Neuronal stem cell (in vitro differentiated cells): ENCODE results near the gene SYNE2.

Experiments used
- DNase-seq: peaks from one replicate; pipeline ENCODE4 v3.0.0-alpha.2; 2013; ENCODE audit warnings: low spot score
- H2AFZ ChIP-seq: one replicate; pipeline ENCODE4 v1.6.1; 2013; ENCODE audit warnings: mild to moderate bottlenecking, low read length, inconsistent platforms
- H2AK5ac ChIP-seq: 2 replicates; pipeline ENCODE4 v1.6.1; 2013; ENCODE audit warnings: low read depth, mild to moderate bottlenecking, inconsistent platforms, low read length, moderate library complexity, mixed read lengths
- H2BK120ac ChIP-seq: 2 replicates; pipeline ENCODE4 v1.6.1; 2013; ENCODE audit warnings: low read depth, mild to moderate bottlenecking, inconsistent platforms, low read length, moderate library complexity, mixed read lengths
- H2BK12ac ChIP-seq: one replicate; pipeline ENCODE4 v1.6.1; 2013; ENCODE audit warnings: low read length, inconsistent platforms
- H2BK15ac ChIP-seq: 2 replicates; pipeline ENCODE4 v1.6.1; 2013; ENCODE audit warnings: mild to moderate bottlenecking, low read length, inconsistent platforms, mixed read lengths
- H2BK5ac ChIP-seq: one replicate; pipeline ENCODE4 v1.6.1; 2013; ENCODE audit warnings: inconsistent platforms, mild to moderate bottlenecking, low read length, moderate library complexity
- H3K14ac ChIP-seq: one replicate; pipeline ENCODE4 v1.6.1; 2013; ENCODE audit warnings: low read length, inconsistent platforms
- H3K18ac ChIP-seq: 2 replicates; pipeline ENCODE4 v1.6.1; 2013; ENCODE audit warnings: low read length, inconsistent platforms
- H3K23ac ChIP-seq: 2 replicates; pipeline ENCODE4 v1.6.1; 2013; ENCODE audit warnings: low read depth, mild to moderate bottlenecking, mixed read lengths, low read length, inconsistent platforms; ENCODE audit not compliant: poor library complexity
- H3K27ac ChIP-seq: replicated peaks from 3 replicates; pipeline ENCODE4 v1.5.1; 2013; ENCODE audit warnings: low read length, inconsistent platforms
- H3K27me3 ChIP-seq, 3 experiments: 2 replicates each; pipeline ENCODE4 v1.6.1; 2013; ENCODE audit warnings: low read length in 3 of 3, mild to moderate bottlenecking in 2 of 3, inconsistent platforms in 1 of 3, low read depth in 1 of 3, mixed read lengths in 1 of 3, moderate library complexity in 1 of 3; ENCODE audit not compliant: control insufficient read depth in 3 of 3, insufficient read depth in 3 of 3
- H3K36me3 ChIP-seq, 2 donors: replicated peaks in 1 of 2; 2 replicates each; pipeline ENCODE4 v1.6.1; 2013; ENCODE audit warnings: low read length in 2 of 2; ENCODE audit not compliant: control insufficient read depth in 2 of 2, insufficient read depth in 2 of 2
- H3K4ac ChIP-seq: 2 replicates; pipeline ENCODE4 v1.6.1; 2013; ENCODE audit warnings: inconsistent platforms, mild to moderate bottlenecking, low read length, moderate library complexity
- H3K4me1 ChIP-seq, 2 donors: 1 replicate in 1 of 2; 2 replicates in 1 of 2; pipeline ENCODE4 v1.6.1; 2013; ENCODE audit warnings: low read length in 2 of 2, low read depth in 1 of 2; ENCODE audit not compliant: control insufficient read depth in 2 of 2, insufficient read depth in 1 of 2
- H3K4me2 ChIP-seq: one replicate; pipeline ENCODE4 v1.6.1; 2013; ENCODE audit warnings: mild to moderate bottlenecking, low read length, inconsistent platforms; ENCODE audit not compliant: insufficient read depth, poor library complexity, severe bottlenecking
- H3K4me3 ChIP-seq, 2 donors: 2 replicates each; pipeline ENCODE4 v1.5.1; 2013; ENCODE audit warnings: low read length in 2 of 2, mild to moderate bottlenecking in 2 of 2, inconsistent platforms in 1 of 2, moderate library complexity in 1 of 2
- H3K79me1 ChIP-seq: one replicate; pipeline ENCODE4 v1.6.1; 2013; ENCODE audit warnings: low read depth, mild to moderate bottlenecking, inconsistent platforms, low read length, moderate library complexity
- H3K9ac ChIP-seq: one replicate; pipeline ENCODE4 v1.6.1; 2013; ENCODE audit warnings: mild to moderate bottlenecking, low read depth, low read length, inconsistent platforms; ENCODE audit not compliant: poor library complexity
- H3K9me3 ChIP-seq, 2 donors: replicated peaks in 1 of 2; 2 replicates each; pipeline versions ENCODE3 to v1.6.1; 2013; ENCODE audit warnings: low read length in 2 of 2, mild to moderate bottlenecking in 2 of 2, inconsistent platforms in 1 of 2, low read depth in 1 of 2, mixed read lengths in 1 of 2, moderate library complexity in 1 of 2; ENCODE audit not compliant: control insufficient read depth in 2 of 2, insufficient read depth in 1 of 2
- H4K8ac ChIP-seq: one replicate; pipeline ENCODE4 v1.6.1; 2013; ENCODE audit warnings: low read depth, mild to moderate bottlenecking, inconsistent platforms, low read length, moderate library complexity
- H4K91ac ChIP-seq: one replicate; pipeline ENCODE4 v1.6.1; 2013; ENCODE audit warnings: low read length, low read depth, mild to moderate bottlenecking, inconsistent platforms; ENCODE audit not compliant: poor library complexity
- WGBS, 2 donors: extraction: QIAGEN DNeasy Blood & Tissue Kit; methylation state at CpG; one replicate each; pipeline ENCODE4 v1.1.7; 2013; ENCODE audit warnings: missing lambda C conversion rate in 2 of 2, mixed read lengths in 1 of 2; ENCODE audit not compliant: insufficient read length in 2 of 2, insufficient replicate concordance in 1 of 2; ENCODE audit errors: extremely low coverage in 2 of 2; 5-methylcytosine and 5-hydroxymethylcytosine counted together

Gene SYNE2

GRCh38 chr14:64082837-64083236, 230.0 kb downstream of the SYNE2 start:
- Histone ChIP-seq H3K9ac (no peak overlapping the region), H2BK15ac (no peak overlapping the region), H4K91ac (no peak overlapping the region), H4K8ac (no peak overlapping the region), H2BK5ac (no peak overlapping the region), H3K36me3 (peaks cover 23 to 90% of the 10 kb centered on the region in 2 donors), H3K4ac (no peak overlapping the region), H3K18ac (no peak overlapping the region), H2AK5ac (no peak overlapping the region), H3K4me1 (no peaks in the 10 kb centered on the region), H2BK12ac (no peak overlapping the region), H2AFZ (no peak overlapping the region), H3K9me3 (no peaks in the 10 kb centered on the region), H3K14ac (no peak overlapping the region), H3K4me3 (no peak overlapping the region), H3K27ac (no peak overlapping the region), H3K27me3 (no peaks in the 10 kb centered on the region), H3K4me2 (no peak overlapping the region), H3K79me1 (no peaks in the 10 kb centered on the region), H3K23ac (no peak overlapping the region), H2BK120ac (no peak overlapping the region)
- WGBS, 2 donors = no CpG with 5 or more reads among the region's 7 CpGs
- no peak for DNase-seq

DNA sequence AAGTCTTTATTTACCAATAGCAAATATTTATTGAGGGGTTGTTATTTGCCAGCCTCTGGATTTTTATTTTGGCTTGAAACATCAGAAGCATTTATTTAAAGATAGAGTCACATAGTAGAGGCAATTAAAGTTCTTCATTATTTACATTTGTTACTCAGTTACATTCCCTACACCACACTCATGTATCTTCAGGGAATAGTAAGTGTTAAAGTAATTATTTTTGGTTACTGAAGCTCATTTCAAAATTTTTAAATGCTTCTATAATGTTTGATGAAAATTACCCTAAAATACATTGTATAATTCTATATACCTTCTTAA, 235.8 kb downstream of the SYNE2 start:
- no peak overlapping the region for H2BK12ac ChIP-seq
- no peak for DNase-seq
- H3K4ac ChIP-seq = no peak overlapping the region
- no peak overlapping the region for H3K9ac ChIP-seq
- H3K79me1 ChIP-seq = no peaks in the 10 kb centered on the region
- no peak overlapping the region for H2BK120ac ChIP-seq
- no peak overlapping the region for H4K8ac ChIP-seq
- H2BK15ac ChIP-seq = no peak overlapping the region
- no peaks in the 10 kb centered on the region for H3K9me3 ChIP-seq
- no peak overlapping the region for H2AFZ ChIP-seq
- no peak overlapping the region for H3K27ac ChIP-seq
- no peak overlapping the region for H3K4me3 ChIP-seq
- no peak overlapping the region for H3K14ac ChIP-seq
- no peak overlapping the region for H2BK5ac ChIP-seq
- H3K4me1 ChIP-seq = peaks cover 0 to 3% of the 10 kb centered on the region in 2 donors
- H4K91ac ChIP-seq = no peak overlapping the region
- no peak overlapping the region for H3K4me2 ChIP-seq
- no peak overlapping the region for H3K23ac ChIP-seq
- H3K18ac ChIP-seq = no peak overlapping the region
- H3K27me3 ChIP-seq = no peaks in the 10 kb centered on the region
- H2AK5ac ChIP-seq = no peak overlapping the region
- peaks cover 3 to 81% of the 10 kb centered on the region in 2 donors for H3K36me3 ChIP-seq

DNA sequence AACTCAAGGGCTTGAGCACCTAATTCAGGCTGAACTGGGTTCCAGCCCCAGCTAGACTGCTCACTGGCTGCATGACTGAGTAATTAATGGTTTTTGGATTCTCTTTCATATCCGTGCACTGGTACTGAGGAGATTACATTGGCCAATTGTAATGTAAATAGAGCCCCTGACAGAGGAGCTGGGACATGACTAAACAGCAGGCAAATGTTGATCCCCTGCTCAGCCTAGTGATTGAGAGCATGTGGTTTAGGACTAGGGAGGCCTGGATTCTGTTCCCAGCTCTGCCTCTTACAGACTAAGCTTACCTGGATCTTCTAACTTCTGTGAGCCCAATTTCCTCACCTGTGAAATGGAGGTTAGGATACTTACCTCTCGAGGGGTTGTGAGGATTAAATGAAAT, 237.1 kb downstream of the SYNE2 start:
- DNase-seq = peak; percentile 35
- no peak overlapping the region for H3K14ac ChIP-seq
- no peak overlapping the region for H2BK5ac ChIP-seq
- H3K4ac ChIP-seq = no peak overlapping the region
- H3K4me2 ChIP-seq = no peak overlapping the region
- H3K27ac ChIP-seq = no peak overlapping the region
- H3K23ac ChIP-seq = no peak overlapping the region
- no peak overlapping the region for H2AFZ ChIP-seq
- H2BK120ac ChIP-seq = no peak overlapping the region
- peaks cover 0 to 78% of the 10 kb centered on the region in 2 donors for H3K36me3 ChIP-seq
- H2AK5ac ChIP-seq = no peak overlapping the region
- no peak overlapping the region for H2BK12ac ChIP-seq
- H3K9ac ChIP-seq = no peak overlapping the region
- H4K8ac ChIP-seq = no peak overlapping the region
- no peaks in the 10 kb centered on the region for H3K9me3 ChIP-seq
- no peak overlapping the region for H4K91ac ChIP-seq
- peaks cover 0 to 3% of the 10 kb centered on the region in 2 donors for H3K4me1 ChIP-seq
- no peaks in the 10 kb centered on the region for H3K79me1 ChIP-seq
- H2BK15ac ChIP-seq = no peak overlapping the region
- no peak overlapping the region for H3K18ac ChIP-seq
- H3K27me3 ChIP-seq = no peaks in the 10 kb centered on the region
- no CpG with 5 or more reads among the region's 2 CpGs for whole genome bisulfite sequencing, 2 donors
- H3K4me3 ChIP-seq = no peak overlapping the region

GRCh38 chr14:64091217-64091616, 238.4 kb downstream of the SYNE2 start:
- Histone ChIP-seq H4K8ac (no peak overlapping the region), H3K9ac (no peak overlapping the region), H3K23ac (no peak overlapping the region), H3K36me3 (peaks cover 0 to 79% of the 10 kb centered on the region in 2 donors), H2BK120ac (no peak overlapping the region), H3K14ac (no peak overlapping the region), H2AK5ac (no peak overlapping the region), H3K9me3 (no peaks in the 10 kb centered on the region), H2AFZ (no peak overlapping the region), H3K4me2 (no peak overlapping the region), H4K91ac (no peak overlapping the region), H3K4ac (no peak overlapping the region), H3K27me3 (no peaks in the 10 kb centered on the region), H3K18ac (no peak overlapping the region), H3K27ac (no peak overlapping the region), H3K4me1 (peaks cover 0 to 3% of the 10 kb centered on the region in 2 donors), H2BK15ac (no peak overlapping the region), H3K4me3 (no peak overlapping the region), H2BK12ac (no peak overlapping the region), H3K79me1 (no peaks in the 10 kb centered on the region), H2BK5ac (no peak overlapping the region)
- DNase-seq = no peak
- WGBS, 2 donors = no CpG with 5 or more reads among the region's 1 CpG
